ENCODE results near the gene TMEM163.
"Not testable (repeated sequence)": the region's sequence is repeated elsewhere in the genome, so short reads cannot be mapped to it uniquely, and the experiment has no call there.

TMEM163 gene

DNA sequence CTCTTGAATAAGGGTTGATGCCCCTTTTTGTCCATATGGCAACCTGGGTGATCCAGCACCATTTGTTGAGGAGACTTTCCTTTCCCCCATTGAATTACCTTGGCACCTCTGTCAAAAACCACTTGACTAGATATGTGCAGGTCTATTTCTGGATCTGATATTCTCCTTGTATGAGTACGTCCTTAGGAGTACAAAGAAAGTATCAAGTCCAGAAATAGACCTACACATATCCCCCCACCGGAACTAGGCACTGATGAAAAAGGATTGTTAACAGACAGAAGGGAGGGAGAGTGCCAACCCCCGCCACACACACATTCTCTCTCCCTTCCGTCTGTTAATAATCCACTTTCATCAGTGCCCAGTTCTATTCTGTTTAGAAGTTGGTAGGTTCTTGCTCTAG lies 225.0 kb downstream of the TMEM163 start:
- DNase-seq (ENCODE audit: low read depth in 2 of 3, low spot score in 2 of 3): no peak

DNA sequence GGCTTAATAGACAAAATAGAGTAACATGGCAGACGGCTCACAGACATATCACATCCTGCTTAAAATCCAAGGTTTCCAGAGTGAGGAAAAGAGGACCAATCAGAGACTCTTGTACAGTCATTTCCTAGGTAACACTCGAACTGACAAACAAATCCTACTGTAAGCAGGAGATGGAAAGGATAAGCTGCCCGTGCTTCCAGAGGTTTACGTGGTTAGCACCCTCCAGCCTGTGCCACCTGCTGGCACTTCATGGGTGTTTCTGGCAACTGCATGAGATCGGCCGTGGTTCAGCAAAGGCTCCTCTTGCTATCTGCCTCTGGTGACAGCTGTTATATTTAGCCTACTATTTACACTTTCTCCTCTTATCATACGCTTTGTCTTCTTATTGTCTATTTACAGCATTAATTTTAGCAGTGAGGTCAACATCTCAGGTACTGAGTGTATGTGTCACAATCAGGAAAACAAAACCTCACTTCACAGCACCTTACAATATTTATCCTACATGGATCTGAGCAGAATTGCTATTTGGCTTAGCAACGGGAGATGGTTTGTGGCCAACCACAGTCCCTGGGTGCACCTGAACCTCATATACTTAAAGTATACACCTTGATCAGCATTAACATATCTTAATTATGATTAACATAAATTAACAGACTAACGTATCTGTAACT lies 226.9 kb downstream of the TMEM163 start:
- no peak for DNase-seq (ENCODE audit: low read depth in 2 of 3, low spot score in 2 of 3)

DNA sequence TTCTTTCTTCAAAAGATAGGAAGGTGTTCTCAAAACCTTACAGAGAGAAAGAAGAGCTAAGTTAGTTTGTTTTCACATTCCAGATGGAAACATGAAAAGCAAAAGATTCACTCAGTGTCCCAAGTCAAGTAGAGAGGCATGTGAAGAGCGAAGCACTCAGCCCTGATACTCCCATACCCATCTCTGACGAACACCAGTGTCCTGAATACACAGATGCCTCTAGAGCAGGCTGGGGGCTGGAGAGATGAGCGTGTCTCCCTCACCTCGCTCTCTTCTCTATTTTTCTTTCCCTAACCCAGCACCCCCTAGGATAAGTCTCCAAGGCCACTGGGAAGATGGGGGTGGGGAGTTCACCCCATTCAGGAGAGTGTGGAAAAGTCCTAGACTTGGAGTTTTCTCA lies 227.8 kb downstream of the TMEM163 start:
- no peak for DNase-seq (ENCODE audit: low read depth in 2 of 3, low spot score in 2 of 3)

DNA sequence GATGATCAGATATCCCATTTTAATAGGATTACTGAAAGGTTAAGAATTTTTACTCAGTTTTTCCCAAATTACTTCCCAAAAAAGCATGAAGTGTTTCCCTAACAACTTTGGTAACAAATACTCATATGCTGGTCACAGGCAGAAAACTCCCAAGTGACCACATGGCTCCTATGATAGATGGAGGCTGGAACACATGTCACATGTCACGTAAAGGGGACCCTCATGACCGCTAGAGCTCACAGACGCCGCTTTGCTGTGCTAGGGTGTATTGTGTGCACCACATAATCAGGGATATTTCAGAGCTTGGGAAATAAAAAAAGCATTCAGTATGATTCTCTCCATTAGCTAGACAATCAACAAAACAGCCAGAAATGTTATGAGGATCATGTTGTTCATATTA lies 228.2 kb downstream of the TMEM163 start:
- DNase-seq (ENCODE audit: low read depth in 2 of 3, low spot score in 2 of 3): no peak

DNA sequence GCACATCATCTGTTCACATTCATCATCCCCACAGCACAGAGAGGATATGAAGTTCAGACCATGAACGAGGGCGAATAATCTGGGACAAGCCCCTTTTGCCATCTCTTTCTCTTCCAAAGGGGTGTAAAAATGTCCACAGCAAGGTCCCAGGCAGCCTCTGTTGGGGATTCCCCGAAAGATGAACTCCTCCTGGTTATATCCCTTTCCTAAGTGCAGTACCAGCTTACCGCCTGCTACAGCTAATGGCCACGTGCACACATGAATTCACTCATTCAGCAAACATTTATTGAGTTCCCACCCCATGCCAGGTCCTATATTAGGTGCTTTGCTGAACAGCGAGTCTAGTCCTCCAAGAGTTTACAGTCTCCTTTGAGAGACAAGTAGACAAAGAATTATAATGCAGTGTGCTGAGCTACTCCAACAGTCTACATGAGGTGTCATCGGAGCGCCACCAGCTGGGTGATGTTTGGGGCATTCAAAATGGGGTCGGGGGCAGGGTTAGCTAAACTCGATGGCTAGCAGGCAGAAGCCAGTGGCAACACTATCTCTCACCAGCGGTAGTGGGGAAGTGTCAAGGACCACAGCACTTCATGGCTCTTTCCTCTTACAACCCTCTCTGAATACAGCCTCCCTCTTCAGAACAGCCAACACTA lies 228.9 kb downstream of the TMEM163 start:
- no peak for DNase-seq (ENCODE audit: low read depth in 2 of 3, low spot score in 2 of 3)

DNA sequence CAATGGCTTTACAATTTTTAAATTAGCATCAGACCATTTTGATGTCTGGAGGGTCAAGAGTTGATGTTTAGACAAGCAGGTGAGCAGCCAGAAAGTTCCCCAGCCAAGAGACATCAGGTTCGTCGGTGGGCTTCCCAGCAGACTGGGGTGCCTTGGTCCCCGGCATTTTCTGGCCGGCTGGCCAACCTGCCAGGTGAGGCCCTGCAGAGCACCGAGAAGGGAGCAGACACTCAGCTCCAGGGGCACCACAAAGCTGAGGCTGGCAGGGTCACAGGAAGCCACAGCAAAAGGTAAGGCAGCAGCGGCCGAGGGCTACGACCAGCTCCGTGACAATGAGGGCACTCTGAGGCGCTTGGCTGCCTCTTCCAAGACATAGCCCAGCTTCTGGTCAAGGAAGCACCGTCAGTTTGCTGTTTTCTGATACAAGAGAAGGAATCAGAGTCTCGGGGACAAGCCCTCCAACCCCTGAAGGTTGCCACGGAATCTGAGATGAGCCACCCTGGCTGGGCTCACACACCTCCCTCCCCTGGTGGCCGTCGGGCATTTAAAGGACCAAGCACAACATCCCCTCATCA lies 235.9 kb downstream of the TMEM163 start:
- no peak for DNase-seq (ENCODE audit: low read depth in 2 of 3, low spot score in 2 of 3)

DNA sequence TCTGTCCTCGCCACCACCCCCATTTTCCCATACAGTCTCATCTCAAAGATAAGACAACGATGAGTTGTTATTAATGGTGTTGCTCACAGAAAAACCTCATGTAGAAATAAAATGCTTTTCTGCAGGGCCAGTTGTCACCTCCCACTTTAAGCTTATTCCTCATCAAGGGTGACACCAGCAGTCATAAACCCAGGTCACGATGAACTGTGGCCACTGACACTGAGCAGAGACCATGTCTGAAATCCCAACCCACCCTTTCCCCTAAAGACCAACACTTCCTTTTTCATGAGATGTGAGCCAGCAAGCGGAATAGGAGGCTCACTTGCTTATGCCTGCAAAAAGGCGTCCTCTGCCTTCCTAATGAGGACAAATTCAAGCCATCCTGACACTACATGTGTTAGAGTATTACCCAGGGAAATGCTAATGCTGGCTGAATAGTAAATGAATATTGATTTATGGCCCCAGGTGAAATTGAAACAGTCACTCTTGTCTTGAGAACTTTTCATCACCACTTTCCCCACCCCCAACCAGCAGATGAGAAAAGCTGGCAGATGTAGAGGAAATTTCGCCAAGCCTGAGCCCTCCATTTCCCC lies 236.6 kb downstream of the TMEM163 start:
- no peak for DNase-seq (ENCODE audit: low read depth in 2 of 3, low spot score in 2 of 3)

DNA sequence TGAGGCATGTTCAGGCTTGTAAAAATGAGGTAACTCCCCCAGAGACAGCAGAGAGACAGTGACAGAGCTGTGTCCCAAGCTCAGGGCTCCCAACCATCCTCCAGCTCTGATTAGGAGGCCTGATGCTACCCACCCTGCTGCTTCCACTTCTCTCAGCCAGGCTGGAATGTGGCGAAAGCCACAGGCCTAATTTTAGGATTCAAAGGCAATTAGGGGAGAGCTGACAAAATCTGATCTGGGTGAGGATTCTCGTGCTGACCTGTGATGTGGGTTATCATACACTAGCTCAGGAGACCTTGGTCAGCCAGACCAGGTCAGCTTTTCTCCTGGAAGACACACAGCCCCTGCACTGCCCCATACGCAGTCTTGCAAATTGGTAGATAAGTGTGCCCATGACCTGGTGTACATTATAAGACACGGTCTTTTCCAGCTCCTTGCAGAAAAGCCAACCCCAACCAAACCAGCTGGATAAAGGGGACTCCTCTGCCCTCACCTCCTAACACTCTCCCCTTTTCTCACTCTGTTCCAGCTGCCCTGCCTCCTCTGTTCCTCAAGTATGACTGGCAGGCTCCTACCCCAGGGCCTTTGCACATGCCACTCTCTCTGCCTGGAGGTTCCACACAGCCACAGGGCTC lies 239.0 kb downstream of the TMEM163 start:
- no peak for DNase-seq (ENCODE audit: low read depth in 2 of 3, low spot score in 2 of 3)

DNA sequence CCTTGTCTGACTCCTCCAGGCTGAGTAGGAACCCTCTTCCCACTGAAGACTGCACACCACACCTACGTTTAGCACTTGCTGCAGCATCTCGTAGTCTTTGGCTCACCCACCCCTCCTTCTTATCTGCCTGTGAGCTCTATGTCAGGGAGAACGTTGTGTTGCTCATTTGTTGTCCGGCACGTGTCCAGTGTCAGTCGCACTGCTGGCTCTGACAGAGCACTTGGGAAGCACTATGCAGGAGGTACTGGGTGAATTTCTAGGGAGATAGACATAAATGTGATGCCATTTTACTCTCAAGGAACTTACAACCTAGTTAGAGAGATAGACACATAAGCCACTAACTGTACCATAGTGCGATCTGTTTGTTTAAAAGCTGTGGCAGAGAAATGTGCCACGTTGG lies 241.8 kb downstream of the TMEM163 start:
- DNase-seq (ENCODE audit: low read depth in 2 of 3, low spot score in 2 of 3): not testable (repeated sequence)

DNA sequence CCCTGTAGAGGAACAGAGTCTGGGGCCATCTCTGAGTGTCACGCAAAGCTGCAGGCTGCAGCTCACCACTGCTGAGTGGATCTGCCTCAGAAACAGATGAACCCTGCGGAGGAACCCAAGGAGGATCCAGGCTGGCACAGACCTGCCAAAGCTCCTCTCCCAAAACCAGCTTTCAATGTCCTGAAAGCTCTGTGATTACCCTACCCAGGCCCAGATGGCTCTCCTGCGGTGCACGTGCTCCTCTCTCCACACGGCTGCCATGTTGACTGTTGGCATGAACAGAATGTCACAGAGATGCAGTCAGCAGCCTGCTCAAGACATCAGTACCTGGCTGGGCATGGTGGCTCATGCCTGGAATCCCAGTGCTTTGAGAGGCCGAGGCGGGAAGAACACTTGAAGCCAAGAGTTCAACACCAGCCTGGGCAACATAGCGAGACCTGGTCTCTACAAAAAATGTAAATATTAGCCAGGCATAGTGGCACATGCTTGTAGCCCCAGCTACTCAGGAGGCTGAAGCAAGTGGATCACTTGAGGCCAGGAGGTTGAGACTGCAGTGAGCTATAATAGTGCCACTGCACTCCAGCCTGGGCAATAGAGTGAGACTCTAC lies 248.1 kb downstream of the TMEM163 start:
- DNase-seq (ENCODE audit: low read depth in 2 of 3, low spot score in 2 of 3): no peak

DNA sequence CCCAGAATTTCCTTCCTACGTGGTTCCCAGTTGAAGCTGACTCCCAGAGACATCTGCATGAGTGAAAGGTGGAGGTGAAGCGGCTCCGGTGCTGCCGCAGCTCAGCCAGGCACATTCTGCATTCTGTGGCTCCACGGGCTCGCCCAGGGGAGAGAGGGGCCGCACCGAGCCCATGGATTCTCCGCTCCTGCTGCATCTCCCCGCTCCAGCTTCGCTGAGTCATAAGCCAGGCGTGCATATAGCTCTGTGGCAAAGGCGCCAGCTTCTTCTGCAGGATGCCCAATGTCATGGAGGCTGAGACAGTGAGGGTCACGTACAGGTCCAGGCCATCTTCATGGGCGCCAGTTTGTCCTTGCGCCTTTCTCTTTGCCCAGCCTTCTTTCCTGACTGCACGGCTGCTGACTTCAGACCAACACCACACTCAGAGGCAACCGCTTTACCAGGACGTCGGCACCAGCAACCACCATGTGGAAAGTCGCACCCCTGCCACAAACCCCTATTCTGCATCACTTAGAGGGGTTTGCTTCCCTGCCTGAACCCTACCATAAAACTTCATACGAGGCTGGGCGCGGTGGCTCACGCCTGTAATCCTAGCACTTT lies 249.2 kb downstream of the TMEM163 start:
- DNase-seq (ENCODE audit: low read depth in 2 of 3, low spot score in 2 of 3): no peak

DNA sequence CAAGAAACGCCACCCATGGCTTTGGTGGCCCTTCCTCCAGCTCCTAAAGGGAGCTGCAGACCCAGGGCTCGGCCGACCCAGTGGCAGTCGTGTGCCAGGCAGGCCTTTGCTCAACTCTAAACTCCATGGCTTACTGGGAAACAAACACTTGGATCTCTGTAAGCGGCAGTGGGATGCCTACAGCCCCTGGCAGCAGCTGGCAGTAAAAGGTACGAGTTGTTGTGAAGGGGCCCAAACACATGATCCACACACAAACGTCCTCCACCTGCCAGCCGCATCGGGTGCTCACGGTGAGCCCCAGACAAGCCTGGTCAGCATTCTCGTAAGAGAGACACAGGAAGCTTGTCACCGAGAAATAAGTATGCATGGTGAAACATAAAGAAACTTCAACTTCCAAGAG lies 250.0 kb downstream of the TMEM163 start:
- DNase-seq (ENCODE audit: low read depth in 2 of 3, low spot score in 2 of 3): no peak

DNA sequence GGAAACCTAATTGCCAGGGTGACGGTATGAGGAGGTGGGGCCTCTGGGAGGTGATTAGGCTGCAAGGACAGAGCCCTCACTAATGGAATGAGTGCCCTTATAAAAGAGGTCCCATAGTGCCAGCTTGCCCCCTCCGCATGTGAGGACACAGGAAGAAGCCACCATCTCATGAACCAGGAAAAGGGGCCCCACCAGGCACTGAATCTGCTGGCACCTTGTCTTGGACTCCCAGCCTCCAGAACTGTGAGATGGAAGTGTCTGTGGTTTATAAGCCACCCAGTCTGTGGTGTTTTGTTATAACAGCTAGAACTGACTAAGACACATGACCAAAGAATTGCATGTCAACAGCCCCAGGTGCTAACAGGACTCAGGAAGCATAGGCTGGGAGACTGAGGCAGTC lies 250.6 kb downstream of the TMEM163 start:
- DNase-seq (ENCODE audit: low read depth in 2 of 3, low spot score in 2 of 3): no peak

DNA sequence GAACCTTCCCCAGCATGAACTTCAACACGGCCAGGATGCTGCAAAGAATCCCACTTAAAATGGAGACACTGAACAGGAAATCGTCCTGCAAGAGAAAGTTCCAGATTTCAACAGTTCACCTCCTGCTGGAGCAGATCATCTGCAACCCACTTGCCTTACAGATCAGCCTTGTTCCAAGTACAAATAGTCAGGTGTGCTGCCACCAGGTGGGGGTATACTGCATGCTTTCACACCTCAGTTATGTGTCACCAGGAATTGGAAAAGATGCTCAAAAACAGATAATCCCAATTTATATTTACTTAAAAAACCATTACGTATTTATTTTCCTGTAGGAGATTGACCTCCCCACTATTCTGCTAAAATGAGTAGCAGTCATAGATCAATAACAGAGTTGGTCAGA lies 252.7 kb downstream of the TMEM163 start:
- DNase-seq (ENCODE audit: low read depth in 2 of 3, low spot score in 2 of 3): no peak

DNA sequence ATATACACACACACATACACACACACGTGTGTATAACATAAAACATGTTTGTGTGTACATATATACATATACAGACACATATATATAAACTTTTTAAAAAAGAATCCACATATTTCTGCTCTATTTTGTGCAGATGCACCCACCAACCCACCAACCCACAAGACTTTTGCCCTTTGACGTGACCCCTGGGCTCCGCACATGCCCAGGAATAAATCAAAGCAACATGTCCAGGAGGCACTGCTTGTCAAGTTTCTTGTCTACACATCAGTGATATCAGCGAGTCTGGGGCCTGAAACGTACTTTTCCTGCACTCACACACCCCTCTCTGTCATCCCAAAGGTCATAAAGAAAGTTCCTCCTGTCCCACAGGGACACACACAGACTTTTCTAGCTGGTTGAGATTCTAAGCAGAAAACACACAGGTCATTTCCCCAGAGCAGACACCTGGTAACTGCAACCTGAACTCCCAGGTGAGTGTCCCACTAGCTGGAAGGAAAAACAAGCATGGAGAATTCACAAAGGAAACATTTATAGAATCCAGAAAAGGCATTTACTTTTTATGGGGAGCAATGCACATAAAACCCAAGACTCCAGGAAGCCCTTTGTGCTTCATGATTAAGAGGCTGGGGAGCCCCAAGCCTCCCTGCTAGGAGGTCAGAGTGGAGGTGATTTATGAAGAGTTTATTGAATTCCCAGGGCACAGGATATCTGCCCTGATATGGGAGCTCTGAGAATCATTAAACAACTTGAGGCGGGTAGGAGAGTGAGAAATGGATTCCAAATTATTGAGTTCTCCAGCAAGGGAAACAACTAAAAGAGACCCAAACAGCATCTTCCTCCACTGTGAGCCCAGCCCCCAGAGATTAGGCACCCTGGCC lies 253.3 kb downstream of the TMEM163 start:
- no peak for DNase-seq (ENCODE audit: low read depth in 2 of 3, low spot score in 2 of 3)

DNA sequence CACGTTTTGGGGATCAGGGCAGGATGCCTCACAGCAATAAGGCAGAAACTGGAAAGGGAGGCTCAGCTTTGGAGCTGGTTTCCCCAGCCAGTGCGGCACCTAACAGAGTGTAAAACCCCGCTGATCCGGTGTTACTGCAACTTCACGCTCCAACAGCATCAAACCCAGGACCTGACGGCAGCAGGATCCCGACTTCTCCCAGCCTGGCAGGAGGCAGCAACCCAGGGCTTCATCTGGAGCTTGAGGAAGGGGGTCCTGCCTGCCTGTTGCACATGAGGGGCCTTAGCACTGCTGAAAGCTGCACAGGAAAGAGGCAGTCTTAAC lies 255.1 kb downstream of the TMEM163 start:
- no peak for DNase-seq (ENCODE audit: low read depth in 2 of 3, low spot score in 2 of 3)

DNA sequence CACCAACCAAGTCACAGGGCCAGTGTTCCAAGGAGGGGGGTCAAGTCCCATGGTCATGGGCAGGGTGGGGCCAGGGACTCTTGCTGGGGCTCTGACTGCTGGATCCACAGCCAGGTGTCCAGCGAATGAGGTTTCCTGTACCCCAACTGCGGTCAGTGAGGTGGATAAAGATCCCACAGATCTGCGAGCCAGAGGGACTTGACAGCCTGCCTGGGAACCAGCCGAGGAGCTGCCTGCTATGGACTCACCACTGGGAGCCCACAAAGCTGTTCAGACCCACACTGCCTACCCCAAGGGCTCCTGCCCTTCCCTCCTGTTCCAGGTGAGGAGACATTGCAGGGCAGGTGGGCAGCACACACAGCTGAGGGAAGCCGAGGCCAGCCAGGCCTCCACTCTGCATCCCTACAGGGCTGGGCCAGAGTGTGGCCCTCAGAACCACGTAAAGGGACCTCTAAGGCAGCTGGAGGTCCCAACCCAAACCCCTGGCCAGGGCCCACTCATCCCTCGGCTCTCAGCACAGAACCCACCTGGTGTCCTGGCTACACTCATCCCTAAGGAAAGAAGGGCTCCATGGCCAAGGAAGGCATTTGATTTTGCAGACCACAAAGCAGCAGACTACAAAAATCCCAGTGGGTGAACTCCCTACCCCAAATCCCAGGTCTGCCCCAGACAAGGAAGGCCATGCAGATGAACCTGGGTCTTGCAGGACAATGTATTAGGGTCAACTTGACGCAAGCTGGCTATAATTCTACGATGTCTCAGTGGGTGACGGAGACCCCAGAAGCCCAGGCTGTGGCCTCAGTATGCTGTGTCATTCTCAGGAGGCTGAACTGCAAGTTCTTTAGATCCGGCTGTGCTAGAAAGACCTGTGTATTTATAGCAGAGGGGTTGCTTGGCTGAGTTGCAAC lies 255.8 kb downstream of the TMEM163 start:
- DNase-seq (ENCODE audit: low read depth in 2 of 3, low spot score in 2 of 3): no peak

DNA sequence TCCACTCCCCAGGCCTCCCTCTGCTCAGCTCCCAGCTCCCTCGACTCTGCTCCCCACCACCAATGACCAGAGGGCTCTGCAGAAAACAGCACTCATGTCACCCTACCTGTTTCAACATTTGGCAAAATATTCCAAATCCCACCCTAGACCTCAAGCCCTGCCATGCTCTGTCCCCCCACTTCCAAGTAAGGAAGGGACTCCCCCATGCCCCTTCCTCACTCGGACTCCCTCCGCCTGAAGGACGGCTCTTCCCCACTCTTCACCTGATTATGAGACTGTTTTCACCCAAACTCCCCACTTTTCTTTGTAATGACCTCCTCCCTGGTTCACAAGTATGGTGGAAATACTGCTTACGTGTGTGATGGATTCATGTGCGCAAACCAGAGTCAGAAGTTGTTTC lies 256.5 kb downstream of the TMEM163 start:
- DNase-seq (ENCODE audit: low read depth in 2 of 3, low spot score in 2 of 3): no peak

DNA sequence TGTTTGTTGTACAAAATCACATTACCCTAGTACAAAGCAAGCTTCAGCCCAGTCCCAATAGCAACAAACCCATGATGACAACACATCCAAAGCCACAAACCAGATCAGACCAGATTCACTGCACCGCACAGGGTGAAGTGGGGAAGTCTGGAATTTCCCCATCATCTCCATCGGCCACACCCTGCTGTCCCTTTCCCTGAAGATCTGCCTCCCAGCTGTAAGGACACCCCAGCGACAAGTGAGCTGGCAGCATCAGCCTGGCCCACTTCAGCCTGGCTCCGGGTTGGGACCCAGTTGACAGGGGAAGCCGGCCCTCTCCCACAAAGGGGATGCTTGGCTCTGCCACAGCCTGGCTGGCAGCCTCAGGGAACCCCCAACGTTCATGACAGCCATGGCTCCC lies 257.3 kb downstream of the TMEM163 start:
- DNase-seq (ENCODE audit: low read depth in 2 of 3, low spot score in 2 of 3): no peak

All from activated CD8-positive, alpha-beta memory T cell treated with anti-CD3 and anti-CD28 coated beads for 48 hours (primary cell).